OCI-LY1 (cell line): ENCODE results near the gene CACFD1.

Experiments used
- EZH2 ChIP-seq: fragments of 200-600 bp; sonication (generic), shearing (Covaris generic); IDR thresholded peaks from 2 replicates; pipeline ENCODE4 v1.8.0; 2017; ENCODE audit warnings: borderline replicate concordance, mixed run types, mild to moderate bottlenecking, antibody characterized with exemption, low read length, moderate library complexity, mixed read lengths
- TF ChIP-seq, protein P1 (sequence below): fragments of 200-600 bp; sonication (generic), shearing (Covaris generic); IDR thresholded peaks from 2 replicates; pipeline ENCODE4 v1.5.1; 2017; ENCODE audit warnings: mild to moderate bottlenecking, antibody characterized with exemption, low read length, moderate library complexity, mixed read lengths

DNA sequence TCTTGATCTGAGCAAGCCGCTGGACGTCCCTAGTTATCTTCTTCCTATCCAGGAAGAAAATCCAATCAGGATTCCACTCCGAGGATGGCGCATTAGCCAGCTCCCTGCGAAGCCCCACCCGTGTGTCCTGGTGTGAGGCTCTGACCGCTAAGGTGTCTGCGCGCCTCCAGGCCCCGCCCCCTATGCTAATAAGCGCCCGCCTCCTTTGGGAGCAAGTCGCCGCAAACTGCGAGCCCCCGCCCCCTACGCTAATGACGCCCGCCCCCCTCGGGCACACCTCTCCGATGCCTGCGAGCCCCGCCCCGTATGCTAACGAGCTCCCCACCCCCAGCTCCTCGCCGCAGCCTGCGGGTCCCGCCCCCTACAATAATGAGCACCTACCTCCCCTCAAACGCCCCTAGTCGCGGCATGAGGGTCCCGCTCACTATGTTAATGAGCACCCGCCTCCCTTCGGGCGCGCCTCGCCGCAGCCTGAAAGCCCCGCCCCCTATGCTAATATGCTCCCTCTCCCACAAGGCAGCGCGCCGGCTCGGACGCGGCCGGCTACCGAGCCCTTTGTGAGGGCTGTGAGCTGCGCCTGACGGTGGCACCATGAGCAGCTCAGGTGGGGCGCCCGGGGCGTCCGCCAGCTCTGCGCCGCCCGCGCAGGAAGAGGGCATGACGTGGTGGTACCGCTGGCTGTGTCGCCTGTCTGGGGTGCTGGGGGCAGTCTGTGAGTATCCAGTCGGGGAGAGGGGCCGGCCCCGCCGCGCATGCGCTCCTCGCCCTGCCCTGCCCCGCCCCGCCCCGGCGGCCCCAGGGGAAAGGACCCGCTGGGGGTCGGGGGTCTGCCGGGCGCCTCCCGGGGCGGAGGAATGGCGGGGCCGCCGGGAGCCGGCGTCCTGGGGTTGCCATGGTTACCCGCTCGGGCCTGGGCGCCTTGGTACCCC lies at the start of gene CACFD1:
- TF ChIP-seq, protein P1, sequence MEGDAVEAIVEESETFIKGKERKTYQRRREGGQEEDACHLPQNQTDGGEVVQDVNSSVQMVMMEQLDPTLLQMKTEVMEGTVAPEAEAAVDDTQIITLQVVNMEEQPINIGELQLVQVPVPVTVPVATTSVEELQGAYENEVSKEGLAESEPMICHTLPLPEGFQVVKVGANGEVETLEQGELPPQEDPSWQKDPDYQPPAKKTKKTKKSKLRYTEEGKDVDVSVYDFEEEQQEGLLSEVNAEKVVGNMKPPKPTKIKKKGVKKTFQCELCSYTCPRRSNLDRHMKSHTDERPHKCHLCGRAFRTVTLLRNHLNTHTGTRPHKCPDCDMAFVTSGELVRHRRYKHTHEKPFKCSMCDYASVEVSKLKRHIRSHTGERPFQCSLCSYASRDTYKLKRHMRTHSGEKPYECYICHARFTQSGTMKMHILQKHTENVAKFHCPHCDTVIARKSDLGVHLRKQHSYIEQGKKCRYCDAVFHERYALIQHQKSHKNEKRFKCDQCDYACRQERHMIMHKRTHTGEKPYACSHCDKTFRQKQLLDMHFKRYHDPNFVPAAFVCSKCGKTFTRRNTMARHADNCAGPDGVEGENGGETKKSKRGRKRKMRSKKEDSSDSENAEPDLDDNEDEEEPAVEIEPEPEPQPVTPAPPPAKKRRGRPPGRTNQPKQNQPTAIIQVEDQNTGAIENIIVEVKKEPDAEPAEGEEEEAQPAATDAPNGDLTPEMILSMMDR: no peak
- no peak for TF ChIP-seq EZH2
